Measurements from ENCODE around the gene BAIAP2.

BAIAP2 gene, protein sequence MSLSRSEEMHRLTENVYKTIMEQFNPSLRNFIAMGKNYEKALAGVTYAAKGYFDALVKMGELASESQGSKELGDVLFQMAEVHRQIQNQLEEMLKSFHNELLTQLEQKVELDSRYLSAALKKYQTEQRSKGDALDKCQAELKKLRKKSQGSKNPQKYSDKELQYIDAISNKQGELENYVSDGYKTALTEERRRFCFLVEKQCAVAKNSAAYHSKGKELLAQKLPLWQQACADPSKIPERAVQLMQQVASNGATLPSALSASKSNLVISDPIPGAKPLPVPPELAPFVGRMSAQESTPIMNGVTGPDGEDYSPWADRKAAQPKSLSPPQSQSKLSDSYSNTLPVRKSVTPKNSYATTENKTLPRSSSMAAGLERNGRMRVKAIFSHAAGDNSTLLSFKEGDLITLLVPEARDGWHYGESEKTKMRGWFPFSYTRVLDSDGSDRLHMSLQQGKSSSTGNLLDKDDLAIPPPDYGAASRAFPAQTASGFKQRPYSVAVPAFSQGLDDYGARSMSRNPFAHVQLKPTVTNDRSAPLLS

DNA sequence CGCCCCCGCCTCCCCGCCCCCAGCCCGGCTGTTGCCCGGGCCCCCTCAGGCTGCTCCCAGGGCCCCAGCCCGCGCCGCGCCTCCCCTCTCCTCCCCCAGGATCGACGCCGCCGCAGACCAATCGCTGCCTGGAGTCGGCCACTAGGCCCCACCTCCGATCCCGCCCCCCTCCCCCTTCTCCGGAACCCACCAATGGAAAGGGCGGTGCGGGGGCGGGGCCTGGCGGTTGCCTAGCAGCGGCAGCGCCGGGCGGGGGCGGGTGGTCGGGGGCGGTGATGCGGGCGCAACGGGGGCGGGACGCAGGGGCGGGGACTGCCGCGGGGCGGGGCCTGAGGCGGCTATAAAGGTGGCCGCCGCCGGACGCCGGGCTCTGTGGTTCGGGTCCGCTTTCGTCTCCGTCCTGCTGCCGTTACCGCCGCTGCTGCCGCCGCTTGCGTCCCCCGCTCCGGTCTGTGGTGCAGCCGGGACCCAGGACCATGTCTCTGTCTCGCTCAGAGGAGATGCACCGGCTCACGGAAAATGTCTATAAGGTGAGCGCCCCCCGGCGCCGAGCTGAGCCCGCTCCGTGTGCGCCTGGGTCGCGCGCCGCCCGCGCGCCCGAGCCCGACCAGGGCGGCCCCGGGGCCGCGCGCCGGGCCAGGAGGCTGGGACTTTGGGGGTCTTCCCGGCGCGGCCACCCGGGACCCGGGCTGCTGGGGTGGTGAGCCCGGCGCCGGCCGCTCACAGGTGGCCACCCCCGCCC, at the start of gene BAIAP2:
TSS of gene BAIAP2 (plus strand) at position 373 of the 742 bp plus-strand sequence. CDS start at position 477, 104 bp downstream.
- DNase-seq (ENCODE audit: low read depth, low spot score): peak; percentile 63

DNA sequence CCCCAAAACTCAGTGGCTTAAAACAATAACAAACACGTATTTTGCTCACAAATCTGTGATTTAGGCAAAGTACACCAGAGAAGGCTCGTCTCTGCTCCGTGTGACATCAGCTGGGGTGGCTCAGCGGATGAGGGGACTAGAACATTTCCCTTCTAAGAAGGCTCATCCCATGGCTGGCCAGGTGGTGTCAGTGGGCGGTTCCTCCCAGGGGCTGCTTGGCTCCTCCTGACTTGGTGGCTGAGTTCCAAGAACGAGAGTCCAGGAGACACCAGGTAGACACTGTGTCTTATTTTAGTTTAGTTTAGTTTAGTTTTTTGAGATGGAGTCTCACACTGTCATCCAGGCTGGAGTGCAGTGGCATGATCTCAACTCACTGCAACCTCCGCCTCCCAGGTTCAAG, 48.9 kb upstream of the BAIAP2 start:
- no peak for DNase-seq (ENCODE audit: low read depth, low spot score)

DNA sequence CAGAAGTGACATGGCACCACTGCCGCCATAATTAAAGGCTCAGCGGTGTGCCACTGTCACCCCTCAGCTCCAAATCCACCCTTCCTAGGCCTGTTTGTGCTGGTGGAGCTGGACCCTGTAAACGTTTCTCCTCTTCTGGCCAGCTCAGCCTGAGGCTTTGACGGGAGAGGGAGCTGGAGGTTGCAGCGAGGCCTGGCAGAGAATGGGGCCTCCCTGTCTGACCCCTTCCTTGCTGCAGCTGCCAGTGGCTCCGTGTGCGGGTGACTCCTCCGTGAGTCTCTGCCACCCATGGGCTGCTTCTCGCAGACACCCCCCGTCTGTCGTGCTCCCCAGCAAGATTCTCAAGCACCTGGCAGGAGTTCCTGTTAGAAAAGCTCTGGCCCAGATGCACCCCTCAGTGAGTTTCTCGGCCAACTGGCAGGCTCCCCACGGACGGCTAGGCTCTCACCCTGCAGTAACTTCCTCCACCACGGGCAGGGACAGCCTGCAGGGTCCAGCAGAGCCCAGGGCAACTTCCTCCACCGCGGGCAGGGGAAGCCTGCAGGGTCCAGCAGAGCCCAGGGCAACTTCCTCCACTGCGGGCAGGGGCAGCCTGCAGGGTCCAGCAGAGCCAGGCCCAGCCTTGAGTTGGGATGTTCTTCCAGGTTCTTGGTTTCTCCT, 48.0 kb upstream of the BAIAP2 start:
- DNase-seq (ENCODE audit: low read depth, low spot score): no peak

DNA sequence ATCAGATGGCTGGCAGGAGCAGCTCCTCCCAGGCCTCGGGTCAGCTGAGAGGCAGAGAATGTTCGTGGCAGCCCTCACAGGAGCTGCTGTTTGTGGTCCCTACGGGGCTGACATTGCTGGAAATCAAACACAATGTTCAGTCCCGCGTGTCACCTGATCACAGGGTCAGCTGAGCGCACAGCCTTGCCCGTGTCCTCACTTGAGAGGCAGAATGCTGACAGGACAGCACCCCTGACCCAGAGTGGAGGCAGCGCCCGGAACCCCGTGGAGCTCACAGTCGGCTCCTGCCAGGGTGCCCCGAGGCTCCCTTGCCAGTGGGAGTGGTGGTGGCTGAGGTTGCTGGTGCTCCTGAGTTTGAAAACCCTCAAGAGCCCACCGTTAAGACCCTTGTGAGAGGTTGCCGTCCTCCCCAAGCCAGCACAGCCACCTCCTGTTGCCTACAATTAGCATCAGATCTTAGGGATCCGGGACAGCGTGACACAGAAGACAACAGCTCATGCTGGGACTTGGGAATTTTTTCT, 47.0 kb upstream of the BAIAP2 start:
- DNase-seq (ENCODE audit: low read depth, low spot score): no peak

DNA sequence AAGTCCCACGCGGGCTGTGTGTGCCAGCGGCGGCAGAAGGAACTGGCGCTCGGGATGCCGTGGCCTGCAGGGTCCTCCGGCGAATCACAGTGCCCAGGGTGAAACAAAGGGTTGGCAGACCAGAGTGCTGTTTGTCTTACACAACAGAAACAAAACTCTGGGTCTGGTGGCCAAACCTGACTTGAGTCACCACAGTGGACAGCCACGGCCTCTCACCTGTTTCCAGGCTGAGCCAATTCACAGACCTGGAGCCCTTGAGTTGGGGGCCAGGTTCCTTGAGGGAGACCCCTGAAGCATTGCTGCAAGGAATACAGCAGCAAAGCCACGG, 45.4 kb upstream of the BAIAP2 start:
- DNase-seq (ENCODE audit: low read depth, low spot score): no peak

DNA sequence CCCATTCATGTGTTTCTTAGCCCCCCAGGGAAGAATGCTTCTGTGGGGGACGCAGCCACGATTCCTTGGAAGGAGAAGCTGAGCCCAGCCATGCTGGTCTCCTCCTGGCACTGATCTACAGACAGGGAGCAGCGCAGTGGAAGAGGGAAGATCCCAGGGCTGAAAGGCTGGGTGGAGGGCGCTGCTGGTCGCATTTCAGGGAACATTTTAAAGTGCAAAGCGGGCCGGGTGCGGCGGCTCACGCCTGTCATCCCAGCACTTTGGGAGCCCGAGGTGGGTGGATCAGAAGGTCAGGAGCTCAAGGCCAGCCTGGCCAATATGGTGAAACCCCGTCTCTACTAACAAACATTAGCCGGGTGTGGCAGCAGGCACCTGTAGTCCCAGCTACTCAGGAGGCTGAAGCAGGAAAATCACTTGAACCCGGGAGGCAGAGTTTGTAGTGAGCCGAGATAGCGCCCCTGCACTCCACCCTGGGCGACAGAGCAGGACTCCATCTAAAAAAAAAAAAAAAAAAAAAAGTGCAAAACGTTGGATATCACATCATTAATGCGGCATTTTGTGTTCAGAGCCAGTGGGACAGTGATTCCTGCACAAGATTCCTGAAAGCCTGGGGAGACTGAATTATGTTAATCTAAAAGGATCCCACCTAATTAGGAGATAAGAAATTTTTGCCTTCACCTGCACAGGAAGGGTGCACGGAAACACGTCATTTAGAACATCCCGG, 43.9 kb upstream of the BAIAP2 start:
- no peak for DNase-seq (ENCODE audit: low read depth, low spot score)

DNA sequence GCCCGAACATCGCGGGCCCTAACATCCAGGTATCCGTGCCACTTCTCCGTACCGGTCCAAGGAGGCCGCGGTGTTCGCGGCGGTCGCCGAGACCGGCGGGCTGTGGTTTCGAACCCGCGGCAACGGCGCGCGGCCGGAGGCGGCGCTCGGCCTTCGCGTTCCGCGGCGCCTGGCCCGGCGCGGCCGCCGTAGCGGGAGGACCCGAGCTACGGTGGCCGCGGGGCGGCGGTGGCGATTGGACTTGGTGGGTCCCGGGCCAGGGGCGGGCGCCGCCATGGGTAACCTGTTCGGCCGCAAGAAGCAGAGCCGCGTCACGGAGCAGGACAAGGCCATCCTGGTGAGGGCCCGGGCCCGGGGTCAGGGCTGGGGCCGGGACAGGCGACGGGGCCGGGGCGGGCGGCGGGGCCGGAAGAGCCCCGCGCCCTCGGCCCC, 43.3 kb upstream of the BAIAP2 start, which contains the start of gene CHMP6:
TSS of gene CHMP6 (plus strand) at position 197 of the 432 bp plus-strand sequence. CDS start at position 275, 78 bp downstream.
- DNase-seq (ENCODE audit: low read depth, low spot score): no peak

DNA sequence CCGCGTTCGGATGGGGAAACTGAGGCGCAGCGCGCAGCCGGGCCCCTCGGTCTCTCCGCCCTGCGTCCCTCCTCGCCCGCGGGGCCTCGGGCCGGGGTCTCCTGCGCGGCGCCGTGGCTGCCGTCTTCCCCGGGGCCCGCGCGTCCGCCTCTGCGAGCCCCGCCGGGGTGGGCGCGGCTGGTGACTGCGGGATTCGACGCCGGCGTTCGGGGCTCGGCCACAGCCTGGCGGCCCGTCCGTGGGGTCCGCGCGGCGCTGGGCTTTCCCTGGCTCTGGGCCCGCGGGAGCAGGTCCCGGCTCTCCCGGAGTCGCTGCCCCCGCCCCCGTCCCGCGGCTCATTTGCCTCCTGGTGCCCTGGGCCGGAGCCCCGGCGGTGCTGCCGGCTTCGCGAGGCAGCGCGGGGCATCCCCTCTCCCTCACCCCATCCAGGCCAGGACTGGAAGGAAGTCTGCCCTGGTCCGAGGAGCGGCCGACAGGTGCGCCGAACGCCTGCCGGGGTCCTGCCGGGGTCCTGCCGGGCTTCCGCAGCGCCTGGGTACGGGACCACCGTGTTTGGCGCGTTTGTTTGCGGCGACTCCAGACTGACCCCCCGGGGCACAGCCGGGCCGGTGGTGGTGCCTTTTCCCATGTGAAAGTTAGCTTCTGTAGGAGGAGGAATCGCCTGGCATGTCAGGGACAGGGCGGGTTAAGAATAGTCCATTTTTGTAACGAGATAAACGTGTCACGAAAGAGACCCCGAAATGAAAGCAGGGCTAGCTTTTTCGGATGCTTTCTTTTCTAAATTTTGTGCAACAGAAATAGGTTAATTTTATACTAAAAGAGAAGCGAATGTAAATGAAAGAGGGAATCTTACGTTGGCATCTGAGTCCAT, 42.6 kb upstream of the BAIAP2 start:
- DNase-seq (ENCODE audit: low read depth, low spot score): no peak

DNA sequence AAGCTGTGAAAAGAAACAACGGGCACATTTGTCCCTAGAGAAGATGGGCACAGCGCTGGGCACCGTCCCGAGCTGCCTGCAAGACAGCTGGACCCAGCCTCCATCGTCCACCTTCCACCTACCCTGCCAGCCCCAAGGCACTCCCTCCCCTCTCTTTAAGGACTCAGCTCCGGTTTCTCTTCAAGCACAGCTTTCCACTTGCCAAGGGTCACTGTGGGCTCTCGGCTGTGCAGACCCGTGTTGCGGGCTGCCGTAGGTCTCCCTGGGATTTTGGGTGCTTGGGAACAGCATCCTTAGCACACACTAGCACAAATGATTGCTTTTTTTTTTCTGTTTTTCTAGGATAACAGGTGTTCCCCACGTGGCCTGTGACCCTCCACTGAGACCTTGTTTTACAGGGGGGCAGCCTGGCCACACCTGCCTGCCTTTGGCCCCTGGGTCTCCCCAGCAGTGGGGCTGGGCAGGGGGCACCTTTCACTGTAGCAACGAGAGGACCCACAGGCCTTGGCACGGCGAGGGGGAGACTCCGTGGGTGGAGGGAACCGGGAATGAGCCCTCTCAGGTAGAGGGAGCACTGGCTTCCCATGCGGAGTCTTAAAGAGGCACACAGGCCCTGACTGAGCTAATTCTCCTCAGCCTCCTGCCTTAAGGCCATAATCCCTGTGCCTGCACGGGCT, 41.9 kb upstream of the BAIAP2 start:
- no peak for DNase-seq (ENCODE audit: low read depth, low spot score)

DNA sequence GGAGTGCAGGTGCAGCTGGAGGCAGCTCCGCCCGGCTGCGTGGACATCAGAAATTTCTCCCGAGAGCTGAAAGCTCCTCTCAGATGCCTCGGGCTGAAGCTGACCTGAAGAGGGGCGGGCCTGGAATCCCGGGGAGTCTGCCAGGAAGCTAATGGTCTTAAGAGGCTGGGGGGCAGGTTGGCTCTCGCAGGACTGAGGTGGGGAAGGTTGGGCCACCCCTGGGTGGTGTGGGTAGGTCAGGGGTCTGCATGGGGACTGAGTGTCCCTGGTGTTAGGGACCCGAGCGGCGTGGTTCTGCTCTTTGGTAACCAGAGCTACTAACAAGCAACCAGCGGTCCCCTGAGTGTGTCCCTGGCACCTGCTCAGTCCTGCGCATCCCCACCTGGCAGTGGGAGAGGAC, 39.8 kb upstream of the BAIAP2 start:
- DNase-seq (ENCODE audit: low read depth, low spot score): no peak

DNA sequence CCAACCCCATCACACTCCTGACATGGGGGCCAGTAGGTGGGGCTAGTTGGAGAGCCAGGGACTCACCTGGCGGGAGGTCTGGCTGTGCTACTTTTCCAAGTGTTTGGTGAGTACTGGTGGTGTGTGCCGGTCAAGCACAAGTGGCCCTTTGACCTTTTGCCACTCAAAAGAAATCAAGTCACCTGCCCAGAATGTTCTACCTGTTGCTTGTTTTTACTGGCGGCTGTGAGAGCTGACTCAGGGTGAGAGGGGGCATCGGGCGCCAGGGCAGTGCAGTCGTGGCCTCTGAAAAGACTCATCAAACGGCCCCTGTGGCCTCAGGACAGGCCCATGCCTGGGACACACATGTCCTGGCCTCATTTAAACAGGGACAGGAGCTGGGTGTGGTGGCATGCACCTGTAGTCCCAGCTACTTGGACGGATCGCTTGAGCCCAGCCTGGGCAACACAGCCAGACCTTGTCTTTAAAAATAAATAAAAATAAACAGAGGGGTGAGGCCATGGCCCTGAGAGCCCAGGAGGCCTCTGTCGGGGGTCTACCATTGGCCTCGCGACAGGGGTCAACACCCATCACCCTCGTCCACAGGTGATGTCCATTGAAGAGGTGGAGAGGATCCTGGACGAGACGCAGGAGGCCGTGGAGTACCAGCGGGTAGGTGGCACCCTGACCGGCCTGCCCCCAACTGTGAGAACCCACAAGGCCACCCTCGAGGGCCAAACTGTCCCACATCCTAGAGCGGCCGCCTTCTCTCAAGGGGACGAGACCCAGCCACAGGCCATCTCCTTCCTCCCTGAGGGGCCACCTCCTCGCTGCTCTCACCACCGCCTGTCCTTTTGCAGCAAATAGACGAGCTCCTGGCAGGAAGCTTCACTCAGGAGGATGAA, 38.3 kb upstream of the BAIAP2 start:
- DNase-seq (ENCODE audit: low read depth, low spot score): no peak

DNA sequence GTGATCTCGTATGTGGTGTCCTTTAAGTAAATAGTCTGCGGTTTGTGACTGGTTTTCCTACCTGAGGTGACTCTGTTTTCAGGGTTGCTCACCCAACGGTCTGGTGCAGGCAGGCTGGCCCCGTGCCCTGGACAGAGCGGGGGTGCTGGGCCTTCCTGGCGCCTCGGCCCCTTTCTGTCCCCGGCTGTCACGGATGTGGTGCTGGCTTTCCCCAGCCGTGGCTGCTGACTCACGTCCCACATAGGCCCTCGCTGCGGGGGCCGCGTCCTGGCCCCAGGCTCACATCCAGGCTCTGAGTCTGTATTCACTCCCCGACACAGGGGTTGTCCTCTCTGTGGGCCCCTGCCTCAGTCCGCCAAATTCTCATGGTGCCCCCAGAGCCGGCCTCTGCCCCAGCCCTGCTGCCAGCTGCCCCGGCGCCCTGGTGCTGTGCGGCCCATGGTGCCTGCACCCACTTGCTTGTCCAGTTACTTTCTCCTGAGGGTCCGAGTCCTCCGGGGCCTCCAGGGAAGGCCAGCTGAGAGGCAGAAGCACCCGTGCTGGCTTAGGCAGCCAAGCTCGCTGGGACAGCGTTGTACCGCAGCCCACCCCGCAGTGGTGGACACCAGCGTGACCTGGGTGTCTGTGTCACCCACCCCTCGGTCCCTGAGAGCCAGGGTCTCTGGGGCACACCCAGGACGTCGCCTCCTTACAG, 37.4 kb upstream of the BAIAP2 start:
- no peak for DNase-seq (ENCODE audit: low read depth, low spot score)

DNA sequence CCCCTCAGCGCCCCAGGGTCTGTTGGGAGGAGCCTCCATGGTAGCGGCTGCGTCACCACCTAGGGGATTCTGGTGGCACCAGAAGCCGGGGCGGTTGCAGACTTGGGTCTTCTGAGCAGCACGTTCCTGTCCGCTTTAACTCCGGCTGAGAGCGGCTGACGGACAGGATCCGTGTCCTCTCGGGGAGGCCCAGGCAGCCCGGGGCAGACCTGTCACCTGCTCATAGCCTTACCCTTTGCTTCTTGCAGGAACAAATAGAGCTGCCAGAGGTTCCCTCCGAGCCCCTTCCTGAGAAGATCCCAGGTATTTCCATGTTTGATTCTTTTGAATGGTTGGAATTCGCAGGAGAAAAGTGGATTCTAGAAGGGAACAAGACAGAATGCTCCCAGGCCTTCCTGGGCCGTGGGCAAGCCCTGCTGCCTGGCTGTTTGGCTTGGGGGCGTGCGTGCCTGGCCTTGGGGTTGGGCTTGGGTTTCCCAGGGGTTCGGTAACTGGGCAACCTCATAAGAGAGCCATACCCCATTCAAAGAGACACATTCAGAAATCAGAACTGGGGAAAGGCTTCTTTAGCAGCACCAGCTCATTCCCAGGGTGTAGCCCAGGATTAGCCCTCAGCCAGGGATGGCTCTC, 36.7 kb upstream of the BAIAP2 start:
- DNase-seq (ENCODE audit: low read depth, low spot score): no peak

DNA sequence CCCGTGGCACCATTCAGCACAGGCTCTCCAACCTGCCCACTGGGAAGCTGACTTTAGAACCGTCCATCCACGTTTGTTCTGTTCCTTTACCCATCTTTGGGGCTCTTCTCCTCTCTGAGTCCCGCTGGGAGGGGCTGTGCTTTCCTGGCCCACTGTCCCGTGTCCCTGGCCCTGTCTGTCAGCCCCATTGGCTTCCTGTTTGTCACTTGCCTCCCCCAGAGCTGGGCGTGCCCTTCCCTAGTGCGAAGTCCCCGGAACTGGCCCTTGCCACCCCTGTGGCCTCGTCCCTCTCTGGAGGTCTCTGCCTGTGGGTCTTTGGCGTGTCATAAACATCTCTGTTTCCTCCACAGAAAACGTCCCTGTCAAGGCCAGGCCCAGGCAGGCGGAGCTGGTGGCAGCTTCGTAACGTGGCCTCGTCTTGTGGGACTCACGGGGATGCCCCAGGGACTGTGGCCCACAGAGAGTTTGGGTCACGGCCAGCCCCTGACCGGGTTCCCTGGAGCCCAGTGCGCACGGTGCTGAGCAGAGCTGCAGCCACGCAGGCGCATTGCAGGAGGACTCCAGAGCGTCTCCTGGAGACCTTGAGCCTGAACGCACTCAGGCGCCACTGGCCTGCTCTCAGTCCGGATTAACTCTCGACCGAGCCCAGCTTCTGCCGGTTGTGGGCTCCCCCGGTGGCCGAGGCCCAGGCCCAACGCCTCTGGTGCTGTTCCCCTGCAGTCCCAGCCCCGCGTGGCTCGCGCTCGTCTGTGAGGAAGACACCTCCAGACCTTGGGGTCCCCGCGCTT, 36.0 kb upstream of the BAIAP2 start:
- no peak for DNase-seq (ENCODE audit: low read depth, low spot score)

DNA sequence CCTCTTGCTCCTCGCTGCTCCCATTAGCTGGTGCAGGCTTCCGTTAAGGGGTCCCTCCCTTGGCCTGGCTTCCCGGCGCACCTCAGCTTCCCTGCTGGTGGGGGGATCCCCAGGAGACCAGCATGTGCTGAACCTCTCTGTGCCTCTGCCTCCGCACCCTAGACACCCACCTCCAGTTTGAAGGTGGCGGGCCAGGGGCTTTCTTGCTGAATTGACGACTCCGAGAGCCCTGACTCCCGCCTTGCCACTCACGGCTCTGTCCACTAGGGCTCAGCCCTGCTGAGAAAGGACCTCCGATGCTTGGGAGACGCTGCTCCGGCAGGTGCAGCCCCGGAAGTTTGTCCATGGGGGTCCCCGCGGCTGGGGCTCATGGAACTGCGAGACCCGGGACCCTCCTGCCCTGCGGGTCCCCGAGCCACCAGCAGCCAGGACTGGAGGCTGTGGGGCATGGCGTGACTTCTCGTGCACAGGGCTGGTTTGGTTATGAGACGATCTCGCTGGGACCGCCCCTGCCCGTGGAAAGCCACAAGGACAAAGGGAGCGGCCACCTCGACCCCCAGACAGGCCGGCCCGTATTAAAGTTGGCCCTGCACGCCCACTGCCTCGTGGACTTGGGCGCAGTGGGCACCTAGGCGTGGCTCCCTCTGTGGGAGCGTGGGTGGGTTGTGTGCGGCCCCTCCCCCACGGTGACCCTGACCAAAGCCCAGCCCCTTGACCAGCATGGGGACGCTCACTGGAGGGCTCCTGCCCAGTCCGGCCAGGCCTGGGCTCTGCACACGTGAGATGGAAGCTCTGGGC, 35.2 kb upstream of the BAIAP2 start:
- no peak for DNase-seq (ENCODE audit: low read depth, low spot score)

DNA sequence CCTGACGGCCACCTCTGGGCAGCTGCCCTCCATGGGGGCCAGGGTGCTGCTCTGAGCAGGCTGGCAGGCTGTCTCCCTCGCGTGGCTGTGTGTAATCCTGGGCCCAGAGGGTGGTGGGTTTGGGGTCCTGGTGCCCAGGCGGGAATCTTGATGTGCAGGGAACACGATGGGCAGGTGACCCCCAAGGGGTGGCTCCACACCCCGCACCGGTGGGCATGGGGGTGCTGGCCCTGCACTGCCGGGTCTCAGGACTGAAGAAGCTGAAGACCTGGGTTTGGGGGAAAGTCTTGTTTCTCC, 34.7 kb upstream of the BAIAP2 start:
- no peak for DNase-seq (ENCODE audit: low read depth, low spot score)
